K562 (cell line): ENCODE results near the gene BOLA3. TPM values are rescaled to one million over a fixed set of nuclear protein-coding genes. Genes with fewer than 3 reads are reported as not detected.

Experiments used
- BRD4 ChIP-seq: fragments of 200-600 bp; sonication (generic); IDR thresholded peaks from 2 replicates; pipeline ENCODE4 v1.6.1; 2017; ENCODE audit warnings: inconsistent platforms
- CCNT2 ChIP-seq: IDR thresholded peaks from 2 replicates; pipeline ENCODE4 v1.6.1; 2011; ENCODE audit warnings: borderline replicate concordance, low read depth, mild to moderate bottlenecking, moderate library complexity, mixed read lengths, low read length; ENCODE audit not compliant: insufficient read length; ENCODE audit errors: extremely low read depth
- CEBPG ChIP-seq, 3 experiments: fragments of 200-800 bp in 1 of 3; sonication (Bioruptor generic) in 1 of 3; sonication (generic) in 1 of 3; formaldehyde crosslinking in 1 of 3; IDR thresholded peaks in 2 of 3; conservative IDR thresholded peaks in 1 of 3; 2 replicates each; pipeline versions ENCODE4 v1.6.1 to v1.8.0; 2016 to 2022; ENCODE audit warnings: missing compliant biosample characterization in 2 of 3, missing genetic modification characterization in 2 of 3, mild to moderate bottlenecking in 1 of 3, missing genetic modification reagents in 1 of 3
- DIDO1 ChIP-seq: fragments of 450-650 bp; IDR thresholded peaks from 2 replicates; pipeline ENCODE4 v1.6.1; 2016; ENCODE audit warnings: low read depth, missing biosample characterization, missing genetic modification characterization
- ESRRA ChIP-seq: fragments of 450-650 bp; IDR thresholded peaks from 2 replicates; pipeline ENCODE4 v1.6.1; 2014; ENCODE audit warnings: low read depth, mild to moderate bottlenecking, moderate library complexity, borderline replicate concordance
- MCM7 ChIP-seq, 2 experiments: fragments of 450-650 bp; IDR thresholded peaks; 2 replicates each; pipeline ENCODE4 v1.6.1; 2016 to 2018
- NFXL1 ChIP-seq: fragments of 450-650 bp; formaldehyde crosslinking; IDR thresholded peaks from 2 replicates; pipeline ENCODE4 v1.4.0; 2021; ENCODE audit warnings: mild to moderate bottlenecking
- NRF1 ChIP-seq, 2 experiments: fragments of 450-650 bp; IDR thresholded peaks in 1 of 2; conservative IDR thresholded peaks in 1 of 2; 2 replicates each; pipeline ENCODE4 v1.6.1; 2014; ENCODE audit warnings: mild to moderate bottlenecking in 2 of 2
- POLR2A ChIP-seq: fragments of 450-650 bp; conservative IDR thresholded peaks from 2 replicates; pipeline ENCODE4 v1.6.1; 2016
- SMAD3 ChIP-seq: fragments of 450-650 bp; formaldehyde crosslinking; conservative IDR thresholded peaks from 2 replicates; pipeline ENCODE4 v1.4.0; 2020; ENCODE audit warnings: mild to moderate bottlenecking
- SRSF7 ChIP-seq: fragments of 200-400 bp; formaldehyde crosslinking; optimal IDR thresholded peaks from 2 replicates; pipeline ENCODE3; 2017; ENCODE audit warnings: mild to moderate bottlenecking, low read depth, low read length
- ZNF133 ChIP-seq: fragments of 250-450 bp; sonication (Bioruptor Pico); IDR thresholded peaks from 2 replicates; pipeline ENCODE4 v1.4.0; 2020; ENCODE audit warnings: mild to moderate bottlenecking
- polyA plus RNA-seq, 8 experiments: library from polyadenylated mRNA; depleted of rRNA in 4 of 8; stranded (reverse) in 5 of 8; unstranded in 3 of 8; fragments of >200 nt; fragmentation: Nextera tagmentation in 2 of 8; fragmentation: Illumina TruSeq in 1 of 8; extraction: Ambion mirVana in 2 of 8; extraction: Trizol in 1 of 8; gene quantifications; 2 replicates each; pipeline versions ENCODE4 v1.2.1 to v1.2.3, GENCODE V29; 2011 to 2014; ENCODE audit warnings: inconsistent platforms in 1 of 8, missing spikeins in 1 of 8
- total RNA-seq, 7 experiments: library from RNA; depleted of rRNA in 6 of 7; stranded (reverse); fragments of >200 nt in 6 of 7; fragmentation: Illumina TruSeq in 2 of 7; extraction: Trizol in 2 of 7; gene quantifications; 2 replicates each; pipeline versions ENCODE4 v1.2.1 to v1.2.3, GENCODE V29; 2011 to 2021; ENCODE audit warnings: low replicate concordance in 1 of 7
- TF ChIP-seq, protein P1 (sequence below), 3 experiments: fragments of 200-800 bp in 1 of 3; fragments of 250-450 bp in 1 of 3; fragments of 450-650 bp in 1 of 3; sonication (Bioruptor Pico) in 1 of 3; sonication (Bioruptor generic) in 1 of 3; formaldehyde crosslinking in 1 of 3; IDR thresholded peaks; 2 replicates each; pipeline versions ENCODE4 v1.6.1 to v1.8.0; 2016 to 2022; ENCODE audit warnings: mild to moderate bottlenecking in 2 of 3, missing genetic modification characterization in 2 of 3, missing compliant biosample characterization in 1 of 3, moderate library complexity in 1 of 3
- TF ChIP-seq, protein P2 (sequence below): fragments of 450-650 bp; IDR thresholded peaks from 2 replicates; pipeline ENCODE4 v1.6.1; 2016; ENCODE audit warnings: low read depth, mild to moderate bottlenecking, moderate library complexity
- TF ChIP-seq, protein P3 (sequence below): sonication (generic); formaldehyde crosslinking; IDR thresholded peaks from 2 replicates; pipeline ENCODE4 v1.8.0; 2023; ENCODE audit warnings: missing genetic modification reagents, mild to moderate bottlenecking, borderline replicate concordance
- TF ChIP-seq, protein P4 (sequence below): fragments of 250-450 bp; sonication (Bioruptor Pico); IDR thresholded peaks from 2 replicates; pipeline ENCODE4 v1.8.0; 2021; ENCODE audit warnings: moderate library complexity, mild to moderate bottlenecking, inconsistent platforms

Gene BOLA3
- total and polyA plus RNA-seq, 9 of the 15 experiments (the other 6 are each of a cell fraction or from before 2014, with no cell fraction given), result 149 to 619 (median 255) TPM

DNA sequence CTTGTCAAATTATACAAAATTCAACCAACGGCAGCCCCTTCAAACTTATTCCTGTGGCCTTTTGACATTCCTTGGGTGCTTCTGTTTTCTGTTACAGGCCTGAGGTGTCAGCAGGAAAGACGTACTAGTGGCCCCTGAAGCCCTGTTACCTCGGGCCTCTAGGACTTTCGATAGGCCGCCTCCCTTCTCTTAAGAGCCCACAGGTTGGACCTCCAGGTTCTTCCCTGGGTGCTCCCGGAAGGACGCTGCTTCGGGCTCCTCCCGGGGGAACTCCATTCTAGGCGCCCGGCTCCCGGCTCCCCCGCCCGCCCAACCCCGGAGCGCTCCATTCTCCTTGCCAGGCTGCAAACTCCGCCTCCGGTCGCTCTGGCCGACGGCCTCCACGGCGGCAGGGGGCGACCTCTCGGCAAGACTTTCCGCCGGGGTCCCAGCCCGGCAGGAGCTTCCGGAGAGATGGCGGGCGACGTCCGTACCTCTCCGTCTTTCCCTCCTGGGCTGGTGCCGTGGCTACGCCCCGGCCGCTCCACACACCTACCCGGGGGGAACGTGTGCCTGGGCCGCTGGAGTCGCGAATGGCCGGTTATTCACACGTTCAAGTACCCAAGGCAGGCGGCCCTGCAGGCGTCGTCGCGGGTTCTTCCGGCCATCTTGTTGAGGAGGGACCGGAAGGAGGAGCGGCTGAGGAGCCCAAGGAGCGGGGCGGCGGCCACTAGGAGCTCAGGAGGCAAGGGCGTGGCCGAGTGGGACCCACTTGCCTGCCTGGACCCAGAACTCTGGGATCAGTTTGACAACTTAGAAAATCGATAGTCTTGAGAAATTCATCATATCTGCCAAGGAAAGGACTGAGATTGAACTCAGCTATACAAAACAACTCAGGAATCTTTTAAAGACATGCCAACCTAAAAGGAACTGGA is 27.5 kb downstream of the BOLA3 start (continued):
- TF ChIP-seq, protein P1, sequence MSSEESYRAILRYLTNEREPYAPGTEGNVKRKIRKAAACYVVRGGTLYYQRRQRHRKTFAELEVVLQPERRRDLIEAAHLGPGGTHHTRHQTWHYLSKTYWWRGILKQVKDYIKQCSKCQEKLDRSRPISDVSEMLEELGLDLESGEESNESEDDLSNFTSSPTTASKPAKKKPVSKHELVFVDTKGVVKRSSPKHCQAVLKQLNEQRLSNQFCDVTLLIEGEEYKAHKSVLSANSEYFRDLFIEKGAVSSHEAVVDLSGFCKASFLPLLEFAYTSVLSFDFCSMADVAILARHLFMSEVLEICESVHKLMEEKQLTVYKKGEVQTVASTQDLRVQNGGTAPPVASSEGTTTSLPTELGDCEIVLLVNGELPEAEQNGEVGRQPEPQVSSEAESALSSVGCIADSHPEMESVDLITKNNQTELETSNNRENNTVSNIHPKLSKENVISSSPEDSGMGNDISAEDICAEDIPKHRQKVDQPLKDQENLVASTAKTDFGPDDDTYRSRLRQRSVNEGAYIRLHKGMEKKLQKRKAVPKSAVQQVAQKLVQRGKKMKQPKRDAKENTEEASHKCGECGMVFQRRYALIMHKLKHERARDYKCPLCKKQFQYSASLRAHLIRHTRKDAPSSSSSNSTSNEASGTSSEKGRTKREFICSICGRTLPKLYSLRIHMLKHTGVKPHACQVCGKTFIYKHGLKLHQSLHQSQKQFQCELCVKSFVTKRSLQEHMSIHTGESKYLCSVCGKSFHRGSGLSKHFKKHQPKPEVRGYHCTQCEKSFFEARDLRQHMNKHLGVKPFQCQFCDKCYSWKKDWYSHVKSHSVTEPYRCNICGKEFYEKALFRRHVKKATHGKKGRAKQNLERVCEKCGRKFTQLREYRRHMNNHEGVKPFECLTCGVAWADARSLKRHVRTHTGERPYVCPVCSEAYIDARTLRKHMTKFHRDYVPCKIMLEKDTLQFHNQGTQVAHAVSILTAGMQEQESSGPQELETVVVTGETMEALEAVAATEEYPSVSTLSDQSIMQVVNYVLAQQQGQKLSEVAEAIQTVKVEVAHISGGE (CRISPR knock-in tag; IDR thresholded peaks at IDR 0.05), result peak; percentile 66 to 95 (median 74); a peak in 5 of 6 replicates
- peak; percentile 62 for TF ChIP-seq ESRRA
- no peak for TF ChIP-seq MCM7 (IDR thresholded peaks at IDR 0.05)
- TF ChIP-seq, protein P2, sequence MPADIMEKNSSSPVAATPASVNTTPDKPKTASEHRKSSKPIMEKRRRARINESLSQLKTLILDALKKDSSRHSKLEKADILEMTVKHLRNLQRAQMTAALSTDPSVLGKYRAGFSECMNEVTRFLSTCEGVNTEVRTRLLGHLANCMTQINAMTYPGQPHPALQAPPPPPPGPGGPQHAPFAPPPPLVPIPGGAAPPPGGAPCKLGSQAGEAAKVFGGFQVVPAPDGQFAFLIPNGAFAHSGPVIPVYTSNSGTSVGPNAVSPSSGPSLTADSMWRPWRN, result no peak
- TF ChIP-seq NRF1 (conservative IDR thresholded peaks at IDR 0.05 in 1 of 2, IDR thresholded peaks at IDR 0.05 in 1 of 2), result peak in 1 of 2 experiments; percentile 28; a peak in 1 of 4 replicates
- TF ChIP-seq CEBPG (CRISPR knock-in tag; IDR thresholded peaks at IDR 0.05), result no peak
- TF ChIP-seq CEBPG (tag; conservative IDR thresholded peaks at IDR 0.05 in 1 of 2, IDR thresholded peaks at IDR 0.05 in 1 of 2), result no peak
- TF ChIP-seq SMAD3, result peak; percentile 73; the same call in 1 of the 2 replicates
- TF ChIP-seq BRD4, result peak; percentile 91
- TF ChIP-seq, protein P3, sequence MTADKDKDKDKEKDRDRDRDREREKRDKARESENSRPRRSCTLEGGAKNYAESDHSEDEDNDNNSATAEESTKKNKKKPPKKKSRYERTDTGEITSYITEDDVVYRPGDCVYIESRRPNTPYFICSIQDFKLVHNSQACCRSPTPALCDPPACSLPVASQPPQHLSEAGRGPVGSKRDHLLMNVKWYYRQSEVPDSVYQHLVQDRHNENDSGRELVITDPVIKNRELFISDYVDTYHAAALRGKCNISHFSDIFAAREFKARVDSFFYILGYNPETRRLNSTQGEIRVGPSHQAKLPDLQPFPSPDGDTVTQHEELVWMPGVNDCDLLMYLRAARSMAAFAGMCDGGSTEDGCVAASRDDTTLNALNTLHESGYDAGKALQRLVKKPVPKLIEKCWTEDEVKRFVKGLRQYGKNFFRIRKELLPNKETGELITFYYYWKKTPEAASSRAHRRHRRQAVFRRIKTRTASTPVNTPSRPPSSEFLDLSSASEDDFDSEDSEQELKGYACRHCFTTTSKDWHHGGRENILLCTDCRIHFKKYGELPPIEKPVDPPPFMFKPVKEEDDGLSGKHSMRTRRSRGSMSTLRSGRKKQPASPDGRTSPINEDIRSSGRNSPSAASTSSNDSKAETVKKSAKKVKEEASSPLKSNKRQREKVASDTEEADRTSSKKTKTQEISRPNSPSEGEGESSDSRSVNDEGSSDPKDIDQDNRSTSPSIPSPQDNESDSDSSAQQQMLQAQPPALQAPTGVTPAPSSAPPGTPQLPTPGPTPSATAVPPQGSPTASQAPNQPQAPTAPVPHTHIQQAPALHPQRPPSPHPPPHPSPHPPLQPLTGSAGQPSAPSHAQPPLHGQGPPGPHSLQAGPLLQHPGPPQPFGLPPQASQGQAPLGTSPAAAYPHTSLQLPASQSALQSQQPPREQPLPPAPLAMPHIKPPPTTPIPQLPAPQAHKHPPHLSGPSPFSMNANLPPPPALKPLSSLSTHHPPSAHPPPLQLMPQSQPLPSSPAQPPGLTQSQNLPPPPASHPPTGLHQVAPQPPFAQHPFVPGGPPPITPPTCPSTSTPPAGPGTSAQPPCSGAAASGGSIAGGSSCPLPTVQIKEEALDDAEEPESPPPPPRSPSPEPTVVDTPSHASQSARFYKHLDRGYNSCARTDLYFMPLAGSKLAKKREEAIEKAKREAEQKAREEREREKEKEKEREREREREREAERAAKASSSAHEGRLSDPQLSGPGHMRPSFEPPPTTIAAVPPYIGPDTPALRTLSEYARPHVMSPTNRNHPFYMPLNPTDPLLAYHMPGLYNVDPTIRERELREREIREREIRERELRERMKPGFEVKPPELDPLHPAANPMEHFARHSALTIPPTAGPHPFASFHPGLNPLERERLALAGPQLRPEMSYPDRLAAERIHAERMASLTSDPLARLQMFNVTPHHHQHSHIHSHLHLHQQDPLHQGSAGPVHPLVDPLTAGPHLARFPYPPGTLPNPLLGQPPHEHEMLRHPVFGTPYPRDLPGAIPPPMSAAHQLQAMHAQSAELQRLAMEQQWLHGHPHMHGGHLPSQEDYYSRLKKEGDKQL (CRISPR knock-in tag), result no peak
- no peak for TF ChIP-seq ZNF133 (CRISPR knock-in tag)
- peak; percentile 90 for TF ChIP-seq POLR2A
- TF ChIP-seq CCNT2, result peak; percentile 56
- peak; percentile 61; the same call in 1 of the 2 replicates for TF ChIP-seq NFXL1 (CRISPR knock-in tag)
- TF ChIP-seq, protein P4, sequence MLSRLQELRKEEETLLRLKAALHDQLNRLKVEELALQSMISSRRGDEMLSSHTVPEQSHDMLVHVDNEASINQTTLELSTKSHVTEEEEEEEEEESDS (CRISPR knock-in tag), result no peak
- peak; percentile 89 for TF ChIP-seq DIDO1 (tag)
- TF ChIP-seq SRSF7, result no peak
